CD8-positive, alpha-beta memory T cell (primary cell): ENCODE results near the gene ZIC3. TPM values are rescaled to one million over a fixed set of nuclear protein-coding genes. Genes with fewer than 3 reads are reported as not detected.

Experiments used
- CTCF ChIA-PET: fragments of 350-600 bp; sonication (Branson Sonifier 250); formaldehyde crosslinking; loops from one replicate; lab custom pipeline; 2021; ENCODE audit warnings: antibody characterized with exemption; lab: Charles Lee
- POLR2A ChIA-PET: fragments of 350-600 bp; sonication (Branson Sonifier 250); formaldehyde crosslinking; loops from one replicate; lab custom pipeline; 2021; ENCODE audit warnings: antibody characterized with exemption; lab: Charles Lee
- DNase-seq, 5 donors: peaks; one replicate each; pipeline versions ENCODE4 v3.0.0 to v3.0.0-alpha.2; 2020 to 2022; ENCODE audit warnings: mixed read lengths in 1 of 5
- H3K27ac ChIP-seq: one replicate; pipeline ENCODE4 v1.7.0; 2013; ENCODE audit warnings: low read depth, mild to moderate bottlenecking, low read length, moderate library complexity
- H3K27me3 ChIP-seq: 2 replicates; pipeline ENCODE4 v1.7.0; 2013; ENCODE audit warnings: low read length, mild to moderate bottlenecking; ENCODE audit not compliant: insufficient read depth, poor library complexity, severe bottlenecking
- H3K36me3 ChIP-seq: 2 replicates; pipeline ENCODE4 v1.7.0; 2013; ENCODE audit warnings: mild to moderate bottlenecking, low read length, moderate library complexity; ENCODE audit not compliant: insufficient read depth
- H3K4me1 ChIP-seq: 2 replicates; pipeline ENCODE4 v1.7.0; 2013; ENCODE audit warnings: mild to moderate bottlenecking, low read length, moderate library complexity; ENCODE audit not compliant: insufficient read depth
- H3K4me3 ChIP-seq: 2 replicates; pipeline ENCODE4 v1.7.0; 2013; ENCODE audit warnings: mild to moderate bottlenecking, low read length
- H3K9me3 ChIP-seq: 2 replicates; pipeline ENCODE4 v1.7.0; 2013; ENCODE audit warnings: mild to moderate bottlenecking, low read length
- H3K27ac Mint-ChIP-seq, 8 donors: one replicate each; pipeline ENCODE4 v1.8.0; 2020 to 2021; ENCODE audit warnings: mixed read lengths in 8 of 8, mild to moderate bottlenecking in 6 of 8, inconsistent platforms in 3 of 8, moderate library complexity in 3 of 8
- H3K27me3 Mint-ChIP-seq, 2 donors: one replicate each; pipeline ENCODE4 v1.8.0; 2020 to 2021; ENCODE audit warnings: mixed read lengths in 2 of 2, mild to moderate bottlenecking in 1 of 2, moderate library complexity in 1 of 2
- H3K36me3 Mint-ChIP-seq, 3 donors: one replicate each; pipeline ENCODE4 v1.8.0; 2020 to 2021; ENCODE audit warnings: mixed read lengths in 3 of 3, inconsistent platforms in 1 of 3, mild to moderate bottlenecking in 1 of 3
- H3K4me1 Mint-ChIP-seq, 3 donors: one replicate each; pipeline ENCODE4 v1.8.0; 2020 to 2021; ENCODE audit warnings: mixed read lengths in 3 of 3, inconsistent platforms in 1 of 3, mild to moderate bottlenecking in 1 of 3
- H3K4me3 Mint-ChIP-seq, 7 donors: one replicate each; pipeline ENCODE4 v1.8.0; 2020 to 2021; ENCODE audit warnings: mixed read lengths in 7 of 7, mild to moderate bottlenecking in 6 of 7, moderate library complexity in 4 of 7, inconsistent platforms in 2 of 7
- H3K9me3 Mint-ChIP-seq, 5 donors: one replicate each; pipeline ENCODE4 v1.8.0; 2020 to 2022; ENCODE audit warnings: mixed read lengths in 5 of 5, mild to moderate bottlenecking in 3 of 5, moderate library complexity in 2 of 5, inconsistent platforms in 1 of 5
- polyA plus RNA-seq: library from polyadenylated mRNA; unstranded; fragments of 300-500 nt; fragmentation: Illumina TruSeq; gene quantifications from one replicate; pipeline ENCODE4 v1.2.3, GENCODE V29; 2021
- total RNA-seq, 2 experiments: library from RNA; stranded (reverse); gene quantifications; one replicate each; pipeline ENCODE4 v1.2.3, GENCODE V29; 2021

ZIC3 gene
- total and polyA plus RNA-seq, 3 experiments from 2014 or later: not detected

DNA sequence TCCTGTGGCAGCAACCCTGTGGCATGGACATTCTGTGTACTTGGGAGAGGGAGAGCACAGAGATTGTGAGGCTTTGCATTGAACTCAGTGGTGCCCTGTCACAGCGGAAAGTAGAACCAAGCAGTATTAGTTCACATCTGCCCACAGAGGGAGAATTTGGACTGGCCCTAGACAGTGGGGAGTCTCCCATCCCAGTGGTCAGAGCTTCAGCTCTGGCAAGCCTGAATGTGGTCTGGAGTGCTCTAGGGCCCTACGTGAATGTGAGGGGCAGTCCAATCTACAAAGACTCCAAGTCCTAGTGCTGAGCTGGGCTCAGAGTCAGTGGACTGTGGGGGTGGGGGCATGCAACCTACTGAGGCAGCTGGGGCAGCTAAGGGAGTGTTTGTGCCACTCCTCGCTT, 34.8 kb downstream of the ZIC3 start:
- no peaks in the 10 kb centered on the region for H3K4me1 Mint-ChIP-seq

More for the DNA sequence above, 34.8 kb downstream of the ZIC3 start:
- H3K36me3 ChIP-seq: no peaks in the 10 kb centered on the region
- POLR2A ChIA-PET: no interaction called here
- Mint-ChIP-seq H3K9me3 (peaks cover 0 to 4% (median 0%) of the 10 kb centered on the region in 5 donors), H3K27me3 (peaks cover 0 to 10% of the 10 kb centered on the region in 2 donors), H3K36me3 (no peaks in the 10 kb centered on the region), H3K27ac (no peak overlapping the region), H3K4me3 (no peak overlapping the region)
- no peak overlapping the region for H3K4me3 ChIP-seq
- H3K9me3 ChIP-seq: no peaks in the 10 kb centered on the region
- no peak overlapping the region for H3K27ac ChIP-seq
- H3K27me3 ChIP-seq: no peaks in the 10 kb centered on the region
- no peak for DNase-seq
- no peaks in the 10 kb centered on the region for H3K4me1 ChIP-seq
- CTCF ChIA-PET: no interaction called here
